ENCODE data around the gene ALK.
"Not testable (repeated sequence)": the region's sequence is repeated elsewhere in the genome, so short reads cannot be mapped to it uniquely, and the experiment has no call there.

ALK gene

GRCh38 chr2:29273685-29274611 is 647.4 kb downstream of the ALK start:
- no peak for DNase-seq (ENCODE audit: low spot score)

- no peak for DNase-seq (ENCODE audit: low spot score)
Measured at GRCh38 chr2:29273004-29273684, 648.2 kb downstream of the ALK start.

GRCh38 chr2:29272311-29272710 is 649.1 kb downstream of the ALK start:
- DNase-seq (ENCODE audit: low spot score), result no peak

- no peak for DNase-seq (ENCODE audit: low spot score)
Measured at GRCh38 chr2:29270701-29271121, 650.7 kb downstream of the ALK start.

GRCh38 chr2:29269765-29270109 is 651.6 kb downstream of the ALK start:
- DNase-seq (ENCODE audit: low spot score), result no peak

GRCh38 chr2:29269095-29269764 is 652.2 kb downstream of the ALK start:
- no peak for DNase-seq (ENCODE audit: low spot score)

- no peak for DNase-seq (ENCODE audit: low spot score)
Measured at GRCh38 chr2:29267720-29268119, 653.7 kb downstream of the ALK start.

GRCh38 chr2:29263886-29264285 is 657.5 kb downstream of the ALK start:
- no peak for DNase-seq (ENCODE audit: low spot score)

GRCh38 chr2:29262681-29263260 is 658.6 kb downstream of the ALK start:
- no peak for DNase-seq (ENCODE audit: low spot score)

GRCh38 chr2:29261003-29261402 is 660.4 kb downstream of the ALK start:
- DNase-seq (ENCODE audit: low spot score), result no peak

- DNase-seq (ENCODE audit: low spot score), result no peak
Measured at GRCh38 chr2:29260142-29260772, 661.1 kb downstream of the ALK start.

GRCh38 chr2:29259221-29259620 is 662.2 kb downstream of the ALK start:
- no peak for DNase-seq (ENCODE audit: low spot score)

GRCh38 chr2:29255004-29255403 is 666.4 kb downstream of the ALK start:
- DNase-seq (ENCODE audit: low spot score), result no peak

- not testable (repeated sequence) for DNase-seq (ENCODE audit: low spot score)
Measured at GRCh38 chr2:29253495-29254275, 667.7 kb downstream of the ALK start.

GRCh38 chr2:29253026-29253425 is 668.4 kb downstream of the ALK start:
- no peak for DNase-seq (ENCODE audit: low spot score)

- no peak for DNase-seq (ENCODE audit: low spot score)
Measured at GRCh38 chr2:29251406-29251805, 670.0 kb downstream of the ALK start.

GRCh38 chr2:29250977-29251376 is 670.4 kb downstream of the ALK start:
- DNase-seq (ENCODE audit: low spot score), result no peak

GRCh38 chr2:29249666-29250253 is 671.6 kb downstream of the ALK start:
- no peak for DNase-seq (ENCODE audit: low spot score)

- DNase-seq (ENCODE audit: low spot score), result no peak
Measured at GRCh38 chr2:29247336-29247914, 674.0 kb downstream of the ALK start.
